Activated CD8-positive, alpha-beta memory T cell treated with anti-CD3 and anti-CD28 coated beads for 1 hour (primary cell): Measurements from ENCODE around the gene TANGO6.
"Not testable (repeated sequence)": the region's sequence is repeated elsewhere in the genome, so short reads cannot be mapped to it uniquely, and the experiment has no call there.

ENCODE experiments used
- DNase-seq, 2 donors: peaks; one replicate each; pipeline ENCODE4 v3.0.0-alpha.2; 2020; ENCODE audit warnings: low read depth in 1 of 2; ENCODE audit errors: extremely low read depth in 1 of 2

Gene TANGO6

DNA sequence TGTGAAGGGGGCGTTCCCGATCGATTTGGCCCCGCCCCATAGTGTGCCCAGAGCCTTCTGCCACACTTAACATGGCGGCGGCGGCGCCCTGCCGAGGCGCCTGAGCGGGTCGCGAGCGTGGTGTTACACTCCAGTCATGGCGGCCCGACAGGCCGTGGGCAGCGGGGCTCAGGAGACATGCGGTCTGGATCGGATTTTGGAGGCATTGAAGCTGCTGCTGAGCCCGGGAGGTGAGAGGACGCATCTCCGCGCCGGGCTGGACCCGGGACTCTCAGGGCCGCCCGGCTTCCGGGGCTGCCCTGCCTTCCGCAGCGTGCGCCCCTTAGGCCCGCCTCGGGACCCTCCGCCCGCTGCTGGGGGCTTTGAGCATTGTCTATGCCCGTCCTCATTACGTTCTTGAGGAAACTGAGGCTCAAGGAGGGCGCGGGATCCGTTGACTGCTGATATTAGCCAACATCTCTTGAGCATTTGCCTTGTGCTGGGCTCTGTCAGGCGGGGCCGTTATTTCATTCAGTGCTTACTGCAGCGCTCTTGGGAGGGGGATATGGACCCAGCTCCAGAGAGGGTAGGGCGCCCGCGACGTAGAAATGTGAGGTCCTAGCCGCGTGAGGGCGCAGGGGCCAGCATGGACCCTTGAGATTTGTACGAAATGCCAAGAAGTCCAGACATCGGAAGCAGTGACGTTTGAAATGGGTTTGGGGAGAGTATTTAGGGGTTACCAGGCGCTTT is at the start of gene TANGO6:
Gene TANGO6 (plus strand): TSS at position 50 of the 729 bp plus-strand sequence. CDS start 87 bp downstream, at position 137.
- DNase-seq: peak; percentile 75 to 82

DNA sequence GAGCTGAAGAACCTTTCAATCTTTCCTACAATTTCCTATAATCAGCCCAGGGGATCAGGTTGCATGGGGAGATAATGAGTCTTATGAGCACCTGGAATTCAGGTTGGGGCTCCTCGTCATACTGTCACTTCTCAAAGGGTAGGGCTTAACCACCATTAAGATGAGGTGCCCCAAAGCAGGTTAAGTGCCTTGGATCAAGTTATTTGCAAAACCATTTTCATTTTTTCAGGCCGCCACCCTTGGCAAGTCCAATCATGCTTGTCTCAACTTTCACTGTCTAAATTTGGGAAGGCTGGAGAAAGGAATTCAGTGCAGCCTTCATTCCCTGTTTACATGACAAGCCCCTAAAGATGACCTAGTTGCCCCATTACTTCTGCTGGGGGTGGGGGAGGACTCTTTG is 44.9 kb upstream of the TANGO6 start:
- no peak for DNase-seq

DNA sequence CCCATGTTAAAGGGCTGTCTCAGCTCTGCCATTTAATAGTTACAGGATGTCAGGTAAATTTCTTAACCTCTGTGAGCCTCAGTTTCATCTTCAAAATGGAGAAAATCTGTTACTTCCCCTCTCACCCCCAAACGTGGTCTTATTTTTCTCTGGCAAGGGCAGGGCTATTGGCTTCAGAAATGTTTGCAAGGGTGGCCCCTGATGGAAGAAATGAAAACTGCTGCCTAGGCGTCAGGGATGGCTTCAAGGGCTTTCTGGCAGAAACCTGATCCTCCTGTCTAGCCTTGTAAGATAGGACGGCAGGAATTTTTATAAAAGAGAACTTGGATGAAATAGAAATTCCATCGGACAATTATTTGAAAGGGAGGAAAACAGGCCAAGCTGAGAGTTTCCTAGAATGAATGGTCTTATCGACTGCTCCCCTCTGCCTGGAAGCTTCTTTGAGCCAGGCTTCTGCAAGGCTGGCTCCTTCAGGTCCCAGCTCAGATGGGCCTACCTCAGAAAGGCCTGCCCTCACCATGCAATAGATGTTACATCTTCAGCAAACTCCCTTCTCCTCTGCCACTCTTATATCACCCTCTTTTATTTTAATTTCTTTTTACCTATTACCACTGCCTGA is 43.0 kb upstream of the TANGO6 start:
- no peak for DNase-seq

DNA sequence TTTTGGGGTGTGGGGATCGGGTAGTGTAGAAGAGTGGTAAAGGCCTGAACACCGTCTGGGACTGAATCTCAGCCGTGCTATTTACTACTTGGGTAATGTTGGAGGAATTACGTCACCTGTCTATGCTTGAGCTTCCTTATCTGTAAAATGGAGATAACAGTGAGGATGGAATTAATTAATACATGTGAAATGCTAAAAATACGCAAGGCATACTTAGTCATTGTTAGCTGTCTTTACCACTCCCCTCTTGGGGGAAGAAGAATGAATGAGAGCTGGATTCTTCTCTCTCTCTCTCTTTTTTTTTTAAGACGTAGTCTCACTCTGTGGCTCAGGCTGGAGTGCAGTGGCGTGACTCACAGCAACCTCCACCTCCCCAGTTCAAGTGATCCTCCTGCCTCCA is 41.1 kb upstream of the TANGO6 start:
- DNase-seq: no peak

DNA sequence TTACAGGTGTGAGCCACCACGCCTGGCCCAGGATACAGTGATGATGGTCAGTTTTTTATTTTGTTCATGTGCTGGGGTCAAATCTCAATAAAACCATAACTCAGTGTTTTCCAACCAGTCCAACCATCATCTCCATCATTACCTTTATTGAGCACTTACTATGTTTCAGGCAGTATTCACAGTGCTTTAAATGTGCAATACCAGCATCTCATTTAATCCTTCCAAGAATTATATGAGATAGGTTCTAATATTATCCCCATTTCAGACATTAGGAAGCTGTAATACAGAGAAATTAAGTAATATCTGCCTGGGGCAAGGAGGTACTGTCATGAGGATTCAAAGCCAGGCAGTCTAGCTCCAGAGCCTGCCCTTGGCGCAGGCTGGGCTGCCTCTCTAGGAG is 36.9 kb upstream of the TANGO6 start:
- DNase-seq: no peak

DNA sequence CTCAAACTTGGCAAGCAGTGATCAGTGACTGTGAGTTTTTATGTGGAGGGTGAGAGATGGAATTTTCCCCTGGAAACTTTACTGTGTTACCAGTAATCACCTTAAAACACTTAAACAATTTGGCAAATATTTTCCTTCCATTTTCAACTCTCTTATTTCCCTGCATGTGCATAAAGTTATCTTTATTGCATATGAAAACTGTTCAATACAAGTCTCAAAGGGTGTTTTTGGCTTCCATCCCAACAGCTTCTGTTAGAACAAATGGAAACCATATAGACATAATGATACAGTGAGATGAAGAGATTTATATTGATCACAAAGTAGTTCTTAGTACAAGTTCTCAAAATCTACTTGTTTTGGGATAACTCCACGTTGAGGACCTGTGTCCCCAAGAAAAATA is 36.4 kb upstream of the TANGO6 start:
- no peak for DNase-seq

DNA sequence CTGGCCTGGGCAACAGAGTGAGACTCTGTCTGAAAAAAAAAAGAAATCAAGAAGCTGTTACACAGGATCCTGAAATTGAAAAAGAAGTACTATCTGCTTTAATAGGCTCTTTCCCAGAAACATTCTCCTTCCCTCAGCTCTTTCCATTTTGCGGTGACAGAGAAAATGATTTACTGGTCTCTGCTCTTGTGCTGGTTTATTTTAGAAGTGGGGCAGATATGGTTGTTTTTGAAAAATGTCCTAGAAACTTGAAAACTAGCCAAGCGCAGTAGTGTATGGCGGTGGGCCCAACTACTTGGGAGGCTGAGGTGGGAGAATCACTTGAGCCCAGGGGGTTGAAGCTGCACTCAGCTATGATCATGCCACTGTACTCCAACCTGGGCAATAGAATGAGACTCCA is 28.8 kb upstream of the TANGO6 start:
- no peak for DNase-seq

DNA sequence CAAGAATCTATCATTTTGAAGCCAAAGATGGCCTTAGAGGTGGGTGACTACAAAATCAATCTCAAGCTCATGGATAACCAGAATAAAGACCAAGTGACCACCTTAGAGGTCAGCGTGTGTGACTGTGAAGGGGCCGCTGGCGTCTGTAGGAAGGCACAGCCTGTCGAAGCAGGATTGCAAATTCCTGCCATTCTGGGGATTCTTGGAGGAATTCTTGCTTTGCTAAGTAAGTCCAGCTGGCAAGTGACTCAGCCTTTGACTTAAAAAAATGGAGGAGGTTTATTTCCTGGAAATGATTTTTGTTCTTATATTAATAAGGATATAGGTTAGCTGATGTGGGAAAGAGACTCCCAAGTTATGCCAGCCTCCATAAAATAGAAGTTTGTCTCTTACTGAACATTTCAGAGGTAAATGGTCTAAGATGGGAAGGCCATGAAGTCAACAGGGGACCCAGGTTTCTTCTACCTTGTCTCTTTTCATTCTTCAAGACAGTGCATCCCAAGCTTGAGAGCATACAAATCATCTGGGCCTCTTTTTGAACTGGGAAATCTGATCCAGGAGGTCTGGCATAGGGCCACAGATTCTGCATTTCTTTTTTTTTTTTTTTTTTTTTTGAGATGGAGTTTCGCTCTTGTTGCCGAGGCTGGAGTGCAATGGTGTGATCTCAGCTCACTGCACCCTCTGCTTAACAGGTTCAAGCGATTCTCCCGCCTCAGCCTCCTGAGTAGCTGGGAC is 19.8 kb upstream of the TANGO6 start:
- DNase-seq: no peak

DNA sequence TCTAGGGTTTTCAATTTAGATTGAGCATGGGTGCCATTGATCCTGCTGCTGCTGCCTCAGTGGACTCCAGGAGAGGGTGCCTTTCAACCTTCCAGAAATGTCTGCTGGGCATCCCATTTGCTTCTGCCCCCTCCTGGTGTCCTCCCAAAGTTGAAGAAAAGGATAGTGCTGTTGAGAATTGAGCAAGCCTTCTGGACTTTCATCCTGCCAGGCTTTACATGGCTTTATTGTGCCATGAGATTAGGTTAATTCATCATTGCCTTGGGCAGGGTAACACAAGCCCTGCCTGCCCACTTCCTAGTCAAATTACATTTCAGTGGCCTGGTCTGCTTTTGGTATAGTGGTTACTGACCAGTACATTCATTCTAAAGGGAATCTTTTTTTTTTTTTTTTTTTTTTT is 17.9 kb upstream of the TANGO6 start:
- DNase-seq: no peak

DNA sequence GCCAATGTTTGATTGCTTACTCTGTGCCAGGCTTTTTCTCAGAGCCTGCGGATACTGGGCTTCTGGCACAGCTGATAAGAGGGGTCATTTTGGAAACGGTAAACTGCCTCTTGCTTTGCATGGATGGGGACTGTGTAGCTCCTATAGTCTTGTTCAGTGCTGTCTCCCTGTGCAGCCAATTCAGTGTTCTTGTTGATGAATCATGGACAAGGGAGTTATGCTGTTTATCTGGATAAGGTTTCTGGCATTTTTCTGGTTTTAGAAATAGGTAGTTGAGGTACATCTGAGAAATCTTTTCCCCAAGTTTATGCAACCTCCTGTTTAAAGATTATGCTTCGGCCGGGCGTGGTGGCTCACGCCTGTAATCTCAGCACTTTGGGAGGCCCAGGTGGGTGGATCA is 16.7 kb upstream of the TANGO6 start:
- DNase-seq: no peak

DNA sequence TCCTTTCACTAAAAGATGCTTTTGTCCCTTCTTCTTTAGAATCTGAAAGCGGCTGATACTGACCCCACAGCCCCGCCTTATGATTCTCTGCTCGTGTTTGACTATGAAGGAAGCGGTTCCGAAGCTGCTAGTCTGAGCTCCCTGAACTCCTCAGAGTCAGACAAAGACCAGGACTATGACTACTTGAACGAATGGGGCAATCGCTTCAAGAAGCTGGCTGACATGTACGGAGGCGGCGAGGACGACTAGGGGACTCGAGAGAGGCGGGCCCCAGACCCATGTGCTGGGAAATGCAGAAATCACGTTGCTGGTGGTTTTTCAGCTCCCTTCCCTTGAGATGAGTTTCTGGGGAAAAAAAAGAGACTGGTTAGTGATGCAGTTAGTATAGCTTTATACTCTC is 10.1 kb upstream of the TANGO6 start:
- no peak for DNase-seq

DNA sequence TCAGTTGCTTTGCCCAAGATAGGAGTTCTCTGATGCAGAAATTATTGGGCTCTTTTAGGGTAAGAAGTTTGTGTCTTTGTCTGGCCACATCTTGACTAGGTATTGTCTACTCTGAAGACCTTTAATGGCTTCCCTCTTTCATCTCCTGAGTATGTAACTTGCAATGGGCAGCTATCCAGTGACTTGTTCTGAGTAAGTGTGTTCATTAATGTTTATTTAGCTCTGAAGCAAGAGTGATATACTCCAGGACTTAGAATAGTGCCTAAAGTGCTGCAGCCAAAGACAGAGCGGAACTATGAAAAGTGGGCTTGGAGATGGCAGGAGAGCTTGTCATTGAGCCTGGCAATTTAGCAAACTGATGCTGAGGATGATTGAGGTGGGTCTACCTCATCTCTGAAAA is 8.8 kb upstream of the TANGO6 start:
- DNase-seq: no peak

DNA sequence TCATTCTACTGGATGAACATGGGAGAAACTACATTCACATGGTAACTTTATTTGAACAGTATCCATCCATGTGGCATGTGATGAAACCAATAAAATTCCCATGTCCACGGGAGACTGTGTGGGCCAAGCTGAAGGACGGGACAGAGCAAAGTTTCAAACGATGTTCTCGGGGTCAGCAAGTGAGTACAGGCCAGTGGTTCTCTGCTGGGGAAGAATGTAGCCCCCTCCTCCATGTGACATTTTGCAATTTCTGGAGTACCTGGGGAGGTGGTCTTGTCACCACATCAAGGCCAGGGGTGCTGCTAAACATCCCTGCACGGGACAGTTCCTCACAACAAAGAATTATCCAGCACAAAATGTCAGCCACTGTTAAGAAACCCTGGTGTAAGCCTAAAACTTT is 7.4 kb upstream of the TANGO6 start:
- DNase-seq: no peak

DNA sequence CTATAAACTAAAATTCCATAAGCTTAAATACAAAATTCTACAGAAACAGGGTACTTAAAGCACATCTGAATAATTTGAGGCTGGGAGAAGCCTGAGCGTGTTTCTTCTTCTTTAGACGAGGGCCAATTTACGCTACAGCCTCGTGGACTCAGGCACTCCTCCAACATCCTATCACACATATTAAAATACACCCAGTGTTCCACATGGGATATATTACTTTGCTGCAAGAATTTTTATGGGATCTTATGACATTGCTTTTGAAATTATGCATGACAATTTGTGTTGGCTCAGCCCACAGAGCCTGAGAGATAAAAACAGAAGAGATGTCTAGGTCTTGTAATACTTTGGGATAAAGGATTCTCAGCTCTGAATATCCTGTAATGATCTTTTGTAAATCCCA is 3.5 kb upstream of the TANGO6 start:
- DNase-seq: no peak

DNA sequence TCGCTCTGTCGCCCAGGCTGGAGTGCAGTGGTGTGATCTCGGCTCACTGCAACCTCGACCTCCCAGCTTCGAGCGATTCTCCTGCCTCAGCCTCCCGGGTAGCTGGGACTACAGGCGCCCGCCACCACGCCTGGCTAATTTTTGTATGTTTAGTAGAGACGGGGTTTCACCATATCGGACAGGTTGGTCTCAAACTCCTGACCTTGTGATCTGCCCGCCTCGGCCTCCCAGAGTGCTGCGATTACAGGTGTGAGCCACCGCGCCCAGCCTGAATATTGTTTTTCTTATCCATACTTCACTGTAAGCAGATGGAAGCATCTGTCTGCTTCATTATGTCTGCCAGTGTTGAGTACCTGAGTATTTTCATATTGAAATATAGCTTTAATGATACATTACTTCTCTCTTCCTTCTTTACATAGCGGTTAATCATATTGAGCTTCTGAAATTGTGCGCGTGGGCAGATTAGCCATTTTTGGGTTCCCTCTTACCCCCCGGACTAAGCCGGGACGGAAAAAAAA is 308 bp upstream of the TANGO6 start:
- not testable (repeated sequence) for DNase-seq

DNA sequence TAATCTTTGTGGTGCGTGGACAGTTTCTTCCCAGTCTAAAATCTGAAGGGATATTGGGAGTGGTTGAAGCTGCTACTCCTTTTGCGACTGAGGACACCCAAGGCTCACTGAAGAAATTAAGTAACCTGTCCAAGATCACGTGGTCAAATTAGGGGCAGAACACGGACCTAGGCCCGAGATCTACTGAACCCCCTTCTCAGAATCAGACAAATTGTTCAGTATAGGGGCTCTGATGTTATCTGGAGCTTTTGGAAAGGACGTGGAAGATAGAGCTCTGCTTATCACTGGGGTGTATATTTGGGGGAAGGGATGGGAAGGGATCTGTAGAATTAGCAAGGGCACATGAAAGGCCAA is 857 bp downstream of the TANGO6 start:
- no peak for DNase-seq

DNA sequence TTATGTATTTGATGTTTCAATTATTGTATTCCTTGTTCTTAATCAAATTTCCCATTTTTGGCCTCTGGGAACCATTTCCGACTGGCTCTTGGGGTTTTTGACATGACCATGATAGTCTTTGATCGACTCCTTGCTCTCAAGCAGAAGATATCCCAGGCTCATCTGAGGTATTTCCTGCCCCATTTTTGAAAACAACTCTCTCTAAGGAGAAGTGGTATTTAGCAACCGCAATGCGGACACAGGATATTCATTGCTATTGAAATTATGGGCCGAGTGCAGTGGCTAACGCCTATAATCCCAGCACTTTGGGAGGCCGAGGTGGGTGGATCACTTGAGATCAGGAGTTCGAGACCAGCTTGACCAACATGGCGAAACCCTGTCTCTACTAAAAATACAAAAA is 5.5 kb downstream of the TANGO6 start:
- DNase-seq: no peak

DNA sequence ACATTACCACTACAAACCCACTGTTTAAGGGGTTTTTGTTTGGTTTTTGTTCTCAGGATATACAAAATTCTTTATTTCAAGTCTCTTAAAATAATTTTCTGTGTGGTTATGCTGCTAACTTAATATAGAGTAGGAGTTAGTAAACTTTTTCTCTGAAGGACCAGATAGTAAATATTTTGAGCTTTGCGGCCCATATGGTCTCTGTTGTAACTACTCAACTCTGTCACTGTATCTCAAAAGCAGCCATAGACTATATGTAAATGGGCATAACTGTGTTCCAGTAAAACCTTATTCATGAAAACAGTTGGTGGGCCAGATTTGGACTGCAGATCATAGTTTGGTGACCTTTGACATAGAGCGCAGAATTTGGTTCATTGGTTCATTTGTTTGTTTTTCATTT is 7.2 kb downstream of the TANGO6 start:
- DNase-seq: no peak

DNA sequence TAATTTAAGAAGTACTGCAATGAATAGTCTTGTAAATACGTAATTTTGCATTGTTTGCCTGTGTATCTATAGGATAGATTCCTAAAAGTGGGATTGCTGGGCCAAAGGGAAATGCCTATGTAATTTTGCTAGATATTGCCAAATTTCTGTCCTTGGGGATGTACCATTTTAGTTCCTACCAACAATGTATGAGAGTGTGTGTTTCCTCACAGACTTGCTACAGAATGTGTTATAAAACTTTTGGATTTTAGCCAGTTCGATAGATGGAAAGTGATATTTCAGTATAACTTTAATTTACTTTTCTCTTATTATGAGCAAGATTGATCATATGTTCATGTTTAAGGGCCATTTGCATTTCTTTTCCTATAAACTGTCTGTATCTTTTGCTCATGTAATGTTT is 8.3 kb downstream of the TANGO6 start:
- DNase-seq: no peak

DNA sequence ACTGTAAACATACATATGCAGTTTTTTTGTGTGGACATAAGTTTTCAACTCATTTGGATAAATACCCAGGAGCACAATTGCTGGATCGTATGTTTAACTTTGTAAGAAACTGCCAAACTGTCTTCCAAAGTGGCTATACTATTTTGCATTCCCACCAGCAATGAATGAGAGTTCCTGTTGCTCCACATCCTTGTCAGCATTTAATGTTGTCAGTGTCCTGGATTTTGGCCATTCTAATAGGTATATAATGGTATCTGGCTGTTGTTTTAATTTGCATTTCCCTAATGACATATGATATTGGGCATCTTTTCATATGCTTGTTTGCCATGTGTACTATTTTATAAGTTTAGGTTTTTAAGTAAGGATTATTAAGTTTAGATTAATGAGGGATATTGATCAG is 14.1 kb downstream of the TANGO6 start:
- no peak for DNase-seq

DNA sequence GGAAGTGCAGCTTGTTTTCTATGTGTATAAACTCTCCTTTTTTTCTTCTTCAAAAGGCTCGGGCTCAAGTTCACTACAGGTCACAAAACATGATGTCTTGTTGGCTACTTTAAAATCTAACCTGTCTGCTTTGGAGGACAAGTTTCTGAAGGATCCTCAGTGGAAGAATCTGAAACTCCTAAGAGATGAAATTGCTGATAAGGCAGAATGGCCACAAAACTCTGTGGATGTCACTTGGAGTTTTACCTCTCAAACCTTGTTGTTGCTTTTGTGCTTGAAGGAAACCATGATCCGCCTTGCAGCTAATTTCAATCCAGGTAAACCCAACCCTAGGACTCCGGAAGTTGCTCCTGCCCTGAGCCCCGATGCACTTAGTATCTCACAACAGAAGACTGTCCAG is 16.5 kb downstream of the TANGO6 start:
- no peak for DNase-seq
